GM18873 (cell line): Measurements from ENCODE around the gene IQGAP1.

ENCODE experiments used
- ATAC-seq: cut with Tn5 transposase; IDR thresholded peaks from one replicate; pipeline ENCODE4 v1.9.1; 2021; ENCODE audit warnings: mild to moderate bottlenecking, moderate library complexity, moderate number of reproducible peaks; ENCODE audit not compliant: unreplicated experiment, low FRiP score

Gene IQGAP1

GRCh38 chr15:90436952-90437351, 48.9 kb downstream of the IQGAP1 start:
- no peak for ATAC-seq

GRCh38 chr15:90437516-90437915, 49.5 kb downstream of the IQGAP1 start:
- ATAC-seq: no peak

DNA sequence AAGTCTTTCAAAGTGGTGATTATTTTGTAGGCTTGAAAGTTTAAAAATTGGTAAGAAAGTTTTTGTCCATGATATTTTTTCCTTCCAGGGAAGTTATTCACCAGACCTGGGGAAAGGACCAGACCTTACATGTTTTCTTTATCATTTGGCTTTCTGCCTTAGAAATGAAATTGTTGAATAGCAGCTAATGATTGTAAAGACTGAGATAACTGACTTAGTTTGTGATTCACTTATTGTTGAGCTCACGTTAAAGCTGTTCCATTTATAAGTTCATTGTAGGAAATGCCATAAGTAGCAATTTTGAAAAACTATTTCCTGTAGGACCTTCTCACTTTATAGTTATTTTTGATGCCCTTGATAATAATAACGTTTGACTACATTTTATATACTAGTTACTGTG, 51.9 kb downstream of the IQGAP1 start:
- no peak for ATAC-seq

- no peak for ATAC-seq
Measured at GRCh38 chr15:90441027-90441426, 53.0 kb downstream of the IQGAP1 start.

DNA sequence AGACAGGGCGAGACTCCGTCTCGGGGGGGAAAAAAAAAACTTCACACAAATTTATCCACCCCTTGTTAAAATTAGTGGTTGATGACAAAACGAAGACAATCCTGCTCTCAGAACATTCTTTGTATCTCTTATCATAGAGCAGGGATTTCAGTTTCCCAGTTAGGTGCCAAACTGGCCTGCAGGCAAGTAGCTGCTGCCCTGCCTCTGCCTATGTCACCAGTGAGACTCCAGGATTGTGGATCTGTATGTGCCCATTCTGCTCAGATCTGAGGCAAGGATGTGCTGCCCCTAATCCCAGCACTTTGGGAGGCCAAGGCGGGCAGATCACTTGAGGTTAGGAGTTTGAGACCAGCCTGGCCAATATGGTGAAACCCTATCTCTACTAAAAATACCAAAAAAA, 54.4 kb downstream of the IQGAP1 start:
- ATAC-seq: no peak

GRCh38 chr15:90449206-90449735, 61.2 kb downstream of the IQGAP1 start:
- ATAC-seq: no peak

GRCh38 chr15:90451053-90451850, 63.2 kb downstream of the IQGAP1 start:
- no peak for ATAC-seq

GRCh38 chr15:90456236-90456635, 68.2 kb downstream of the IQGAP1 start:
- ATAC-seq: no peak

DNA sequence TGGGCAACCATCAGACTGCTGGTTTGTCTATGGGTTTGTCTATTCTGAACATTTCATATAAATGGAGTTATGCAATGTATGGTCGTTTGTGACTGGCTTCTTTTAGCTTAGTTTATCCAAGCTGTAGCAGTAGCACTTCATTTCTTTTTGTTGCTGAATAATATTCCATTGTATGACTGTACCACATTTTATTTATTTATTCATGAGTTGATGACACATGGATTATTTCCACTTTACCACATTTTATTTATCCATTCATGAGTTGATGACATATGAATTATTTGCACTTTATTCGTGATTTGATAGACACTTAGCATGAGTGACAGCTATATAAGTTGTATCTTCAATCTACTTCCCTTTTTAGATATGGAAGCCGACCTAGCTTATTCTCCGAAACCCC, 70.0 kb downstream of the IQGAP1 start:
- ATAC-seq: no peak

- no peak for ATAC-seq
Measured at GRCh38 chr15:90459368-90459767, 71.3 kb downstream of the IQGAP1 start.

- ATAC-seq: no peak
Measured at GRCh38 chr15:90460142-90460824, 72.2 kb downstream of the IQGAP1 start.

DNA sequence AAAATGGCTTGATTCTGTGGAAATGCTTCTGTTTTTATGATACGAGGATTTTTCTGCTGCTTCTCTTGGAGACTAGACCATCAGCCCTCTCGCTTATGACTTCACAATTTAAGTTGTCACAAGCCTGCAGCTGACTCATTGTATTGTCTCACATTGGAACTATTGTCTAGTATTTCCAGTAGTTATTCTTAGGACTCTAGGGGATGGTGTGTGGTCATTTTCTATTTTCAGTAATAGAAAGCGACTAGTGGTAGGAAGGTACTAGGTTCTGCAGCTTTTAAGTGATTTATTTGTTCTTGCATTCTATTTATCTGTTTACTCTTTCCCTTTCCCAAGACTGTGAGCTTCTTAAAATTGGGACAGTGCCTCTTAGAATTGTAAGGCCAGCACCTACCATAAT, 75.3 kb downstream of the IQGAP1 start:
- ATAC-seq: no peak

- ATAC-seq: no peak
Measured at GRCh38 chr15:90465140-90465929, 77.3 kb downstream of the IQGAP1 start.

- no peak for ATAC-seq
Measured at GRCh38 chr15:90465930-90466567, 78.0 kb downstream of the IQGAP1 start.

DNA sequence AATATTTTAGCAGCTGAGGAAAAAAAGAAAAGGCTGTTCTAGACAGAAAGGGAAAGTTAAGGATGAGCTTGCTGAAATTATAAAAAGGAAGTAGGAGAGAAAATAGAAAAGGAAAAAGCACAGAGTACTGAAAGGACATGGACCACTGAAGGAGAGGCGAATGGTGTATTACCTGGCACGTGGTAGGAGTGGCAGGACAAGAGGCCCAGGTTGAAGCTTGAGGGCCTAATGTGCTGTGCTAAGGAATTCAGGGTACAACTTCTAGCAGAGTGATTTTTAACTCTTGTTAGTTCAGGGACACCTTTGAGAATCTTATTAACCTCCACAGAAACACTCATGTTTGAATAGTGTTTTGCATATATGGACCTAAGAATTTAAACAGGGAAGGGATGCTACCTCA, 81.7 kb downstream of the IQGAP1 start:
- ATAC-seq: no peak

- ATAC-seq: no peak
Measured at GRCh38 chr15:90470453-90470852, 82.4 kb downstream of the IQGAP1 start.

DNA sequence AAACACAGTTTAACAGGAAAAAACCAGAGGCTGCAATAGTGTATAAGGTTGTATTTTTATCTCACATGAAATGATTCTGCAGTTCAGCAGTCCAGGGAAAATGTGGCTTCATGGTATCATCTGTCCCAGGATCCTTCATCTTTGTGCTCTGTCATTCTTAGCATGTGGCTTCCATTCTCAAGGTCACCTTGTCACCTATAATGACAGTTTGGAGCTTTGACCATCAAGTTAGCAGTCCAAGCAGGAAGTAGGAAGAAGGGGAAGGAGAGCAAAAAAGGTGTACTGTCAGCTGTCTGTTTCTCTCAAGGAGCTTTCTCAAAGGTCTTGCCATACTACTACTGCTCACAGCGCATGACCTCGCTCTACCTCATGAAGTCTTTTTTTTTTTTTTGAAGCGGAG, 83.1 kb downstream of the IQGAP1 start:
- no peak for ATAC-seq

DNA sequence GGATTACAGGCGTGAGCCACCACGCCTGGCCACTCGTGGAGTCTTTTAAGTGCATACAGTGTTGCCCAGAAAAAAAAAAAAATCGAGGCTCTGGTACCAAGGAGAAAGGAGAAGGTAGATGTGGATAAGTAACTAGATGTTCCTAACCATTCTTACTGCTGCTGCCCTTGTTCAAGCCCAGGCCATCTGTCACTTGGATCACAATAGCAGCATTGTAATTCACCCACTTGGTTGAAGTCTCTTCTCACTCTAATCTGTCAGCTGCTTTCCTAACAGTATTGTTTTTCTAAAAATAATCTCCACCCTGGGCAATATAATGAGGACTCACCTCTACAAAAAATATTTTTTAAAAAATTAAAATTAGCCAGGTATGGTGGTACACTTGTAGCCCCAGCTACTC, 83.7 kb downstream of the IQGAP1 start:
- ATAC-seq: no peak

- no peak for ATAC-seq
Measured at GRCh38 chr15:90478846-90479481, 90.9 kb downstream of the IQGAP1 start.

DNA sequence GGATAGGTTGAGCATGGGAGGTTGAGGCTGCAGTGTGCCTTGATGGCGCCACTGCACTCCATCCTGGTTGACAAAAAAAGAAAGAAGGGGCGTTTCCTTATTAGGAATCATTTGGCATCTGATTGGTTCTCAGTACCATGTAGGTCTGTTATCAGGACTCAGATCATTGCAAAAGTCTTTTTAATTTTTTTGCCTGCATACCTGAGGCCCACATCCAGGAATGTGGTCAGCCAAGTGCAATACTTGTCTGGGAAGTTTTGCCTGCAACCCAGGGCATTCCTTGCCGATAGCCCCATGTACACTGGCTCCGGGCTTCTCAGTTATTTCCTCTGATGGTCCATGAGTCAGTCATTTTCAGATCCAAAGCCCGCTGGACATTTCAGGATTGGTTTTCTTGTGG, 91.6 kb downstream of the IQGAP1 start:
- no peak for ATAC-seq
